ENCODE results near the gene IRF7. TPM values are rescaled to one million over a fixed set of nuclear protein-coding genes. Genes with fewer than 3 reads are reported as not detected.

IRF7 gene
- total RNA-seq, 6 experiments from 2014 or later: 27.3 to 72.8 (median 47.7) TPM

DNA sequence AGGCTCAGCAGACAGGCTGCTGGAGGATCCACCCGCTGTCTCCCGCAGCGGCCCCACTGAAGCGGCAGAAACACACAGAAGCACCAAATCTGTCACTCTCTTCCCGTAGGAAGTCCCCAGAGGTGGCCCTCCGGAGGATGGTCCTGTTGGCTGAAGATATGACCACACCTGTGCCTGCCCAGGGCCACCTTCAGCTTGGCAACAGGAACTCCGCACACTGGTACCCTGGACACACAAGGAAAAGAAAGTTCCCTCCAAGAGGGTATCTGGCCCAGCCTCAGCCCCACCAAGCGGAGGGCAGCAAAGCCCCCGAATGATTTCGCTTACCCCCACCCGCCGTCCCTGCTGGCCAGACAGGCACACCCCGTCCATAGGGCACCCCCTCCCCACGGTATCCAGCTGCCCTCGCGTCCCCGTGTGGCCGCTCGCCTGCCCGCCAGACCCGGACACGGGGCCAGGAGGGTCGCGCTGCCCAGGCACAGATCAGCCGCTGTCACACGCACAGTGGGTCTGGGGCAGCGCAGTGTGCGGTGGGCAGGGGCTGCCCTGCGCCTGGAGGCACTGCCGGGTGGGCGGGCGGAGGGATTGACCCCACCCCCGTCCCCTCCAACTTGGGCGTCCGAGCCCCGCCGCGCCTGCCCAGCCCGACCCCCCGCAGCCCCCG is 48.0 kb downstream of the IRF7 start:
- H3K4me3 ChIP-seq: peak overlapping the region; percentile 61 to 71 (median 68)
- peak in 2 of 3 donors; percentile 57 to 64 for DNase-seq
- no peaks in the 10 kb centered on the region for H3K27me3 ChIP-seq
- intact Hi-C loops (cut with DNase I): no loop called here
- no CpG with 5 or more reads among the region's 41 CpGs for WGBS (ENCODE audit: insufficient coverage, low coverage, low lambda C conversion rate, missing lambda C conversion rate)
- peaks cover 0 to 25% (median 6%) of the 10 kb centered on the region in 4 donors for H3K4me1 ChIP-seq
- TF ChIP-seq, protein P1, sequence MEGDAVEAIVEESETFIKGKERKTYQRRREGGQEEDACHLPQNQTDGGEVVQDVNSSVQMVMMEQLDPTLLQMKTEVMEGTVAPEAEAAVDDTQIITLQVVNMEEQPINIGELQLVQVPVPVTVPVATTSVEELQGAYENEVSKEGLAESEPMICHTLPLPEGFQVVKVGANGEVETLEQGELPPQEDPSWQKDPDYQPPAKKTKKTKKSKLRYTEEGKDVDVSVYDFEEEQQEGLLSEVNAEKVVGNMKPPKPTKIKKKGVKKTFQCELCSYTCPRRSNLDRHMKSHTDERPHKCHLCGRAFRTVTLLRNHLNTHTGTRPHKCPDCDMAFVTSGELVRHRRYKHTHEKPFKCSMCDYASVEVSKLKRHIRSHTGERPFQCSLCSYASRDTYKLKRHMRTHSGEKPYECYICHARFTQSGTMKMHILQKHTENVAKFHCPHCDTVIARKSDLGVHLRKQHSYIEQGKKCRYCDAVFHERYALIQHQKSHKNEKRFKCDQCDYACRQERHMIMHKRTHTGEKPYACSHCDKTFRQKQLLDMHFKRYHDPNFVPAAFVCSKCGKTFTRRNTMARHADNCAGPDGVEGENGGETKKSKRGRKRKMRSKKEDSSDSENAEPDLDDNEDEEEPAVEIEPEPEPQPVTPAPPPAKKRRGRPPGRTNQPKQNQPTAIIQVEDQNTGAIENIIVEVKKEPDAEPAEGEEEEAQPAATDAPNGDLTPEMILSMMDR (IDR thresholded peaks at IDR 0.05): no peak
- TF ChIP-seq POLR2A (IDR thresholded peaks at IDR 0.05): no peak
- peak in 2 of 4 donors; percentile 0 to 1 for ATAC-seq
- H3K36me3 ChIP-seq: peaks cover 0 to 4% (median 0%) of the 10 kb centered on the region in 4 donors
- peak overlapping the region in 2 of 3 donors; percentile 56 to 79 for H3K27ac ChIP-seq
- H3K9me3 ChIP-seq: no peaks in the 10 kb centered on the region

DNA sequence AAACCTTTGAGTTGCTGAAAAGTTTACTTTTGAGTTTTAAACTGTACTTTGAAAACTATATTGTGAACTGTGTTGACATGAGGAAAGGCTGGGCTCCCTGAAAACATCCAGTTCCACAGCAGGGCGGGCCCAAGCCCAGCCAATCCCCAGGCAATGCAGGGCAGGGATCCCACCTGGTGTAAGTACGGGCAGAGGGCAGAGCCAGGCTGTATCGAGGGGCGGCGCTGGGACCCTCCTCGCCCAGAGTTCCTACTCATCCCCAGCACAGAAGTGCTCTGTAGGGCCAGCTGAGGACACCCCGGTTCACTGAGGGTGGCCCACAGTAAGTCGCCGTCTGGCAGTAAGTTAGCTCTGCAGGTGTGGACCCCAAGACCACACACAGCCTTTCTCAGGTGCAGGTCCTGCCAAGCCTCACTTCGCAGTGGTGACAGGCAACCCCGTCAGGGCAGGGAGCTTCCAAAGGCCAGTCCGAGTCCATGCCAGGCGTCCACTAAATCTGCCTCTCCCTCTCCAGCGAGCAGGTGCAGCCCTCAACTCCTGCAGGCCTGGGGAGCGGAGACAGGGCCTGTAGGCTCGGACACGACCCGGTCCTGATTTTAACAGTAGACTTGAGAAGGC is 48.6 kb downstream of the IRF7 start:
- no CpG with 5 or more reads among the region's 18 CpGs for WGBS (ENCODE audit: insufficient coverage, low coverage, low lambda C conversion rate, missing lambda C conversion rate)
- H3K27me3 ChIP-seq: no peaks in the 10 kb centered on the region
- H3K36me3 ChIP-seq: peaks cover 0 to 6% (median 2%) of the 10 kb centered on the region in 4 donors
- DNase-seq (peak in 2 of 3 donors; percentile 57 to 67), ATAC-seq (no peak)
- TF ChIP-seq POLR2A (IDR thresholded peaks at IDR 0.05): no peak
- TF ChIP-seq, protein P1 (IDR thresholded peaks at IDR 0.05): no peak
- peak overlapping the region in 2 of 3 donors; percentile 68 to 71 for H3K4me3 ChIP-seq
- peaks cover 0 to 29% (median 10%) of the 10 kb centered on the region in 4 donors for H3K4me1 ChIP-seq
- no peaks in the 10 kb centered on the region for H3K9me3 ChIP-seq
- intact Hi-C loops (cut with DNase I): no loop called here
- peak overlapping the region in 1 of 3 donors; percentile 79 for H3K27ac ChIP-seq

DNA sequence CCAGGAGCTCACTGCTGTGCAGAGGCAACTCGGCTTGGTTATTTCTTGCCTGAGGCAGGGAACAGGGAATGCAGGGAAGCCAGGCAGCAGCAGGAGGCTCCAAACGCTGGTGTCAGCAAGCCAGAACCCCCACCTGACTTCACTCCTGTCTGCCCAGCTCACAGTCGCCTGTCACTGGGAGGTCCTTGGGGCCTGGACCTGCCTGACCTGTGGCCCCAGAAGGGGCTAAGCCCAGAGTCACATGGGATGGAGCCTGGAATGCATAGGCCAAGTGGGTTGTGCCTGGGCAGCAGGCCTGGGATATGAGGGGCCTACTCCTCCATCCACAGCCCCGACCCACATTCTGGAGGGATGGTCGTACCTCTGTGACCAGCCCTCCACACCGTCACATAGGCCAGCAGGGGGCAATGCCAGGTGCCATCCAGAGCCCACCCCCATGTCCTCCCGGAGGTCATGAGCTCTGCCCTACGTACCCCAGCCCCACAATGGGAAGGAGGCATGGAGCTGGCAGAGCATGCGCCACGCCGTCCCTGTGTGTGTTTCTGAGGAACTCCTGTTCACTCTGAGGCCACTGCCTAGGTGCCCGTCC is 49.7 kb downstream of the IRF7 start:
- no peak for ATAC-seq
- TF ChIP-seq, protein P1 (IDR thresholded peaks at IDR 0.05): no peak
- TF ChIP-seq POLR2A (IDR thresholded peaks at IDR 0.05): no peak
- Histone ChIP-seq H3K36me3 (peaks cover 0 to 6% (median 2%) of the 10 kb centered on the region in 4 donors), H3K9me3 (no peaks in the 10 kb centered on the region), H3K27ac (no peak overlapping the region), H3K27me3 (no peaks in the 10 kb centered on the region), H3K4me3 (no peak overlapping the region), H3K4me1 (peaks cover 0 to 32% (median 11%) of the 10 kb centered on the region in 4 donors)
- no CpG with 5 or more reads among the region's 12 CpGs for WGBS (ENCODE audit: insufficient coverage, low coverage, low lambda C conversion rate, missing lambda C conversion rate)
- no peak for DNase-seq
- intact Hi-C loops (cut with DNase I): no loop called here

DNA sequence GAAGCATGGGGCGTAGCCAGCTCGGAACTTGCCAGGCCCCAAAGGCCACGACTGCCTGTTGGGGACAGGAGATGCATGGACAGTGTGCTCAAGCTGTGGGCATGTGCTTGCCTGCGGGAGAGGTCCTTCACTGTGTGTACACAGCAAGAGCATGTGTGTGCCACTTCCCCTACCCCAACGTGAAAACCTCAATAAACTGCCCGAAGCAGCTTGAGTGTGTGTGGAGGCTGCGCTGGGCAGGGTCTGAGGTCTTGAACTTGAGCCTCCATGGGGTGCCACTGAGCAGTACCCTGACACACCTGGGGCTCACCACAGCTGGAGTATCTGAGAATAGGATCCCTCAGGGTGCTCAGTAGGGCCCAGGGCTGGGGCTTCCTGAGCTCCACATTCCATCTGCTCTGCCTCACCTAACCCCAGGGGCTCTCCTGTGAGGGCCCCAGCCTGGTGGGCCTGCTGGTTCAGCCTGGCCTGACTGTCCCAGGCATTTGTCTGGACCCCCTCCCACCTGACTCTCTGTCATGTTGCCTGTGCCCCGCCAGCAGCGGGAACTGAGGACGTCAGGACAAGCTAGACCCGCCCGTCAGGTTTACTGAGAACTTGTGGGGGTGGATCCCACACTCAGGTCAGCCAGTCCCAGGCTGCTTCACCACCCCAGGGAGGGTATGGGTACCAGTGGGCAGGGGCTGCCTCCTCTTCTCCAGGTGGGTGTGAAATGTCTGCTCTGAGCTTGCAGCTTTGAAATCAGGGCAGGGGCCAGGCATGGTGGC is 51.8 kb downstream of the IRF7 start:
- no peak overlapping the region for H3K27ac ChIP-seq
- H3K4me1 ChIP-seq: peaks cover 0 to 34% (median 13%) of the 10 kb centered on the region in 4 donors
- ATAC-seq: no peak

More for the DNA sequence above, 51.8 kb downstream of the IRF7 start:
- Histone ChIP-seq H3K36me3 (peaks cover 0 to 6% (median 2%) of the 10 kb centered on the region in 4 donors), H3K9me3 (no peaks in the 10 kb centered on the region), H3K4me3 (no peak overlapping the region), H3K27me3 (no peaks in the 10 kb centered on the region)
- no peak for DNase-seq
- no peak for TF ChIP-seq POLR2A (IDR thresholded peaks at IDR 0.05)
- TF ChIP-seq, protein P1 (IDR thresholded peaks at IDR 0.05): no peak
- 78% methylated on average over 3 of the region's 12 CpGs for WGBS (ENCODE audit: insufficient coverage, low coverage, low lambda C conversion rate, missing lambda C conversion rate)
- intact Hi-C loops (cut with DNase I): no loop called here
